ENCODE data around the gene VPS4B.

Gene VPS4B

GRCh38 chr18:63422087-63422863, at the start of gene VPS4B:
Gene VPS4B, minus strand, starts transcription at chr18:63422476. Its CDS starts 217 bp downstream, at chr18:63422259.
- no peak for TF ChIP-seq CTCF (IDR thresholded peaks at IDR 0.05; ENCODE audit: insufficient read depth, low read depth, low read length, missing control alignments)
- peak; percentile 100 for DNase-seq (ENCODE audit: low read depth)

GRCh38 chr18:63470751-63471150, 48.5 kb upstream of the VPS4B start:
- TF ChIP-seq CTCF (IDR thresholded peaks at IDR 0.05; ENCODE audit: insufficient read depth, low read depth, low read length, missing control alignments), result no peak
- no peak overlapping the region for H3K4me3 ChIP-seq (ENCODE audit: low read depth, low read length)
- DNase-seq (ENCODE audit: low read depth), result no peak

More at GRCh38 chr18:63422087-63422863, at the start of gene VPS4B:
- H3K4me3 ChIP-seq (ENCODE audit: low read depth, low read length), result peak within 1 kb of the TSS; percentile 92

- TF ChIP-seq CTCF (IDR thresholded peaks at IDR 0.05; ENCODE audit: insufficient read depth, low read depth, low read length, missing control alignments), result no peak
- DNase-seq (ENCODE audit: low read depth), result no peak
- H3K4me3 ChIP-seq (ENCODE audit: low read depth, low read length), result no peak overlapping the region
These were observed 46.3 kb upstream of the VPS4B start for GRCh38 chr18:63468575-63468974.

GRCh38 chr18:63467699-63468098, 45.4 kb upstream of the VPS4B start:
- no peak for TF ChIP-seq CTCF (IDR thresholded peaks at IDR 0.05; ENCODE audit: insufficient read depth, low read depth, low read length, missing control alignments)
- H3K4me3 ChIP-seq (ENCODE audit: low read depth, low read length), result no peak overlapping the region
- DNase-seq (ENCODE audit: low read depth), result no peak

- H3K4me3 ChIP-seq (ENCODE audit: low read depth, low read length), result no peak overlapping the region
- TF ChIP-seq CTCF (IDR thresholded peaks at IDR 0.05; ENCODE audit: insufficient read depth, low read depth, low read length, missing control alignments), result no peak
- DNase-seq (ENCODE audit: low read depth), result no peak
These were observed 42.8 kb upstream of the VPS4B start for GRCh38 chr18:63465059-63465458.

- DNase-seq (ENCODE audit: low read depth), result no peak
- no peak for TF ChIP-seq CTCF (IDR thresholded peaks at IDR 0.05; ENCODE audit: insufficient read depth, low read depth, low read length, missing control alignments)
- H3K4me3 ChIP-seq (ENCODE audit: low read depth, low read length), result no peak overlapping the region
These were observed 42.2 kb upstream of the VPS4B start for GRCh38 chr18:63464434-63464833.

- no peak for DNase-seq (ENCODE audit: low read depth)
- TF ChIP-seq CTCF (IDR thresholded peaks at IDR 0.05; ENCODE audit: insufficient read depth, low read depth, low read length, missing control alignments), result no peak
- H3K4me3 ChIP-seq (ENCODE audit: low read depth, low read length), result no peak overlapping the region
These were observed 38.1 kb upstream of the VPS4B start for GRCh38 chr18:63460414-63460813.
